HTERT RPE-1 (cell line): ENCODE measurements around the gene TUT1.
"Not testable (repeated sequence)": the region's sequence is repeated elsewhere in the genome, so short reads cannot be mapped to it uniquely, and the experiment has no call there.

Source experiments
- in situ Hi-C: fragments of 300-500 bp; cut with MboI; formaldehyde crosslinking; loops from 4 replicates; pipeline ENCODE4 v1.14.3; 2020; ENCODE audit warnings: low sequenced_read_pairs

Gene TUT1

GRCh38 chr11:62556875-62557631, 34.3 kb downstream of the TUT1 start:
- in situ Hi-C loops: no loop called here

- in situ Hi-C loops: no loop called here
These were observed 35.0 kb downstream of the TUT1 start for GRCh38 chr11:62556108-62556874.

- in situ Hi-C loops: no loop called here
These were observed 35.7 kb downstream of the TUT1 start for GRCh38 chr11:62555464-62556107.

GRCh38 chr11:62554387-62555167, 36.7 kb downstream of the TUT1 start:
- in situ Hi-C loops: no loop called here

- in situ Hi-C loops: no loop called here
These were observed 37.4 kb downstream of the TUT1 start for GRCh38 chr11:62553839-62554361.

- in situ Hi-C loops: no loop called here
These were observed 38.1 kb downstream of the TUT1 start for GRCh38 chr11:62553080-62553838.

- in situ Hi-C loops: no loop called here
These were observed 38.7 kb downstream of the TUT1 start for GRCh38 chr11:62552485-62553079.

- in situ Hi-C loops: not testable (repeated sequence)
These were observed 40.8 kb downstream of the TUT1 start for GRCh38 chr11:62550478-62550877.

GRCh38 chr11:62548545-62549335, 42.6 kb downstream of the TUT1 start:
- in situ Hi-C loops: no loop called here

- in situ Hi-C loops: no loop called here
These were observed 43.5 kb downstream of the TUT1 start for GRCh38 chr11:62547691-62548281.

- in situ Hi-C loops: no loop called here
These were observed 44.2 kb downstream of the TUT1 start for GRCh38 chr11:62546929-62547625.

GRCh38 chr11:62546244-62546928, 44.9 kb downstream of the TUT1 start, which contains the start of gene AHNAK:
AHNAK (minus strand) TSS chr11:62546806; CDS start chr11:62536098, 10,708 bp downstream.
- in situ Hi-C loops: no loop called here

- in situ Hi-C loops: no loop called here
These were observed 45.7 kb downstream of the TUT1 start for GRCh38 chr11:62545437-62546243.

- in situ Hi-C loops: no loop called here
These were observed 46.5 kb downstream of the TUT1 start for GRCh38 chr11:62544581-62545436.

- in situ Hi-C loops: no loop called here
These were observed 47.5 kb downstream of the TUT1 start for GRCh38 chr11:62543680-62544444.
